NCI-H748 treated with DMSO at 0.1 percent for 48 hours (cell line): ENCODE data around the gene ZBTB32.
"Not testable (repeated sequence)": the region's sequence is repeated elsewhere in the genome, so short reads cannot be mapped to it uniquely, and the experiment has no call there.

Experiments
- DNase-seq: peaks from one replicate; lab custom pipeline; 2025; lab: John Stamatoyannopoulos, UW

ZBTB32 gene

GRCh38 chr19:35720648-35721047 lies 16.3 kb downstream of the ZBTB32 start:
- DNase-seq: no peak

DNA sequence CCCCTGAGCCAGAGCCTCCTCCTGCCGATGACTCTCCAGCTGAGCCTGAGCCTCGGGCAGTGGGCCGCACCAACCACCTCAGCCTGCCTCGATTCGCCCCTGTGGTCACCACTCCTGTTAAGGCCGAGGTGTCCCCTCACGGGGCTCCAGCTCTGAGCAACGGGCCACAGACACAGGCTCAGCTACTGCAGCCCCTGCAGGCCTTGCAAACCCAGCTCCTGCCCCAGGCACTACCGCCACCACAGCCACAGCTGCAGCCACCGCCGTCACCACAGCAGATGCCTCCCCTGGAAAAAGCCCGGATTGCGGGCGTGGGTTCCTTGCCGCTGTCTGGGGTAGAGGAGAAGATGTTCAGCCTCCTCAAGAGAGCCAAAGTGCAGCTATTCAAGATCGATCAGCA lies 17.0 kb downstream of the ZBTB32 start:
- no peak for DNase-seq

DNA sequence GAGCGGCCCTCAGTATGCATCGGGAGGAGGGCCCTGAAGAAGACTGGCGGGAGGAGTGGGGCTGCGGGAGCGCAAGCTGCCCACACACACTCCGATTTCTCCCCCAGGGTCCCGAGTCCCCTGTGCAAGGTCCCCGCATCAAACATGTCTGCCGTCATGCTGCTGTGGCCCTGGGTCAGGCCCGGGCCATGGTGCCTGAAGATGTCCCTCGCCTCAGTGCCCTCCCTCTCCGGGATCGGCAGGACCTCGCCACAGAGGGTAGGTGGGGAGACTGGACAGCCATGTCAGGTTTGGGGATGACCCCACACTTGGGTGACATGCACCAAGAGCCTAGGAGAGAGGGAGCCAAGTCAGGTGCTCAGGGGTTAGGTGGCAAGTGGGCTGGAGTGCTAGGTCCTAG lies 18.1 kb downstream of the ZBTB32 start:
- DNase-seq: no peak

- DNase-seq: no peak
These were observed 18.5 kb downstream of the ZBTB32 start for GRCh38 chr19:35722897-35723296.

- DNase-seq: no peak
These were observed 19.3 kb downstream of the ZBTB32 start for GRCh38 chr19:35723671-35724070.

DNA sequence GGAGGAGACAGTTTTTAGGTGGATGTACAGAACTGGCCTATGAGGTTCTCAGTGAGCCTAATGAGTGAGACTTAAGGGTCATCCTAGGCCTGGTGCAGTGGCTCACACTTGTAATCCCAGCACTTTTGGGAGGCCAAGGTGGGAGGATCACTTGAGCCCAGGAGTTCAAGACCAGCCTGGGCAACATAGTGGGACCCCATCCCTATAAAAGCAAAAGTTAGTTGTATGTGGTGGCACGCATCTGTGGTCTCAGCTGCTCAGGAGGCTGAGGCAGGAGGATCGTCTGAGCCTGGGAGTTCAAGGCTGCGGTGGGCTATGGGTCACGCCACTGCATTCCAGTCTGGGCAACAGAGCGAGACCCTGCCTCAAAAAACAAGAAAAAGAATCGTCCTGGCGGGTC lies 19.8 kb downstream of the ZBTB32 start:
- DNase-seq: not testable (repeated sequence)

GRCh38 chr19:35724560-35724959 lies 20.2 kb downstream of the ZBTB32 start:
- no peak for DNase-seq

DNA sequence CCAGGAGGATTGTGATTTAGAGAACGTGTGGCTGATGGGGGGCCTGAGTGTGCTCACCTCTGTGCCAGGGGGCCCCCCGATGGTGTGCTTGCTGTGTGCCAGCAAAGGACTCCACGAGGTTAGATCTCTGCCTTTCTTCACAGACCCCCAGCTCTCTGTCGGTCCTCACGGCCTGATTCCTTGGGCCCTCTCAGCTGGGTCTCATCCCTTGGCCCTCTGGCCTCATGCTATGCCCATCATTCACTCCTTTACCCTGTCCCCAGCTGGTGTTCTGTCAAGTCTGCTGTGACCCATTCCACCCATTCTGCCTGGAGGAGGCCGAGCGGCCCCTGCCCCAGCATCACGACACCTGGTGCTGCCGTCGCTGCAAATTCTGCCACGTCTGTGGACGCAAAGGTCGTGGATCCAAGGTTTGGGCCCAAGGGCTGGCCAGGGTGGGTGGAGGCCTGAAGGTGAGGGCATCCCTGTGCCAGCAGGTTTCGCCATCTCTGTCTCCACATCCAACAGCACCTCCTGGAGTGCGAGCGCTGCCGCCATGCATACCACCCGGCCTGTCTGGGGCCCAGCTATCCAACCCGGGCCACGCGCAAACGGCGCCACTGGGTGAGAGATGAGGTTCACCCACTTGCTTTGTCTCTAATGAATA lies 21.0 kb downstream of the ZBTB32 start:
- DNase-seq: no peak

- DNase-seq: no peak
These were observed 22.9 kb downstream of the ZBTB32 start for GRCh38 chr19:35727053-35727955.

- no peak for DNase-seq
These were observed 23.8 kb downstream of the ZBTB32 start for GRCh38 chr19:35727956-35728706.

- no peak for DNase-seq
These were observed 24.7 kb downstream of the ZBTB32 start for GRCh38 chr19:35729021-35729420.

- DNase-seq: no peak
These were observed 25.4 kb downstream of the ZBTB32 start for GRCh38 chr19:35729763-35730162.

DNA sequence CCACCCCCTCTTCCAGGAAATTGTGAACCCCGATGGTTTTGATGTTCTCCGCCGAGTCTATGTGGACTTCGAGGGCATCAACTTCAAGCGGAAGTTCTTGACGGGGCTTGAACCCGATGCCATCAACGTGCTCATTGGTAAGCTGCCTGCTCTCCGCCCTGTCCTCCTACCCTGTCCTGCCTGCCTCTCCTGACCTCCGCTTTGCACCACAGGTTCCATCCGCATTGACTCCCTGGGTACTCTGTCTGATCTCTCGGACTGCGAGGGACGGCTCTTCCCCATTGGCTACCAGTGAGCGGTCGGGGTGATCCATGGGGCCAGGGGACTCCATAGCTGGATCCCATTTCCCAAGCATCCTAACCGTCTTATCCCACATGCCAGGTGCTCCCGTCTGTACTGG lies 26.0 kb downstream of the ZBTB32 start:
- DNase-seq: no peak

DNA sequence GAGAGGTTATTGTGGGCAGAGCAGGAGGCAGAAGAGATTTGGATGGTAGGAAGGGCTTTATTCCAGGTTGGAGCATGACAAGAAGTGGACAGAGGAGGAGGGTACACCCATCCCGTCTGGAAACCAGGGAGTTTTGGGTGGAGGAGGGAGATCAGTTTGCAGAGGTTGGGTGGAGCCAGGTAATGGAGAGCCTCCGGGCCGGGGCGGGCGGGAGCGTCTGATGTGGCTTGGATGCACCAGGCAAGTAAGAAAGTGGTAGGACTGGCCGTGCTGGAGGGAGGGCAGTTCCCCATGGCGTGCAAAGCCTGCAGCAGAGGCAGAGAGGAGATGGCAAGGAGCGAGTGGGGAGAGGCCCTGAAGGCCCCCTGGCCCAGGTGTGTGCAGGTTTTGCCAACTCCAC lies 27.0 kb downstream of the ZBTB32 start:
- no peak for DNase-seq

DNA sequence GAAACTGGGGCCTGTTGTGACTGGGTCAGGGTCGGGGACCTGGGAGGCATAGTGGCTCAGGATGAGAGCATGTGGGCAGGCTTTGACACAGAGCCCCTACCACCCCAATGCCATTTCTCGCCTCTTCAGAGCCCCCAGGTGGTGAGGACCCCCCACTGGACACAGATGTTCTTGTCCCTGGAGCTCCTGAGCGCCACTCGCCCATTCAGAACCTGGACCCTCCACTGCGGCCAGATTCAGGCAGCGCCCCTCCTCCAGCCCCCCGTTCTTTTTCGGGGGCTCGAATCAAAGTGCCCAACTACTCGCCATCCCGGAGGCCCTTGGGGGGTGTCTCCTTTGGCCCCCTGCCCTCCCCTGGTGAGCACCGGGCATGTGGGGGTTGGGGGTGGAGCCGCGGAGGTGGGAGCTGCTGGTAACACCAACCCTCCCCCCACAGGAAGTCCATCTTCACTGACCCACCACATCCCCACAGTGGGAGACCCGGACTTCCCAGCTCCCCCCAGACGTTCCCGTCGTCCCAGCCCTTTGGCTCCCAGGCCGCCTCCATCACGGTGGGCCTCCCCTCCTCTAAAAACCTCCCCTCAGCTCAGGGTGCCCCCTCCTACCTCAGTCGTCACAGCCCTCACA lies 27.5 kb downstream of the ZBTB32 start:
- no peak for DNase-seq

GRCh38 chr19:35732540-35733179 lies 28.3 kb downstream of the ZBTB32 start:
- DNase-seq: no peak

GRCh38 chr19:35733180-35734125 lies 29.1 kb downstream of the ZBTB32 start:
- DNase-seq: no peak

- DNase-seq: no peak
These were observed 29.9 kb downstream of the ZBTB32 start for GRCh38 chr19:35734273-35734672.

- no peak for DNase-seq
These were observed 30.5 kb downstream of the ZBTB32 start for GRCh38 chr19:35734889-35735288.
